Left ventricle myocardium inferior (tissue), 1 donor: Measurements from ENCODE around the gene RIMS1. TPM values are rescaled to one million over a fixed set of nuclear protein-coding genes. Genes with fewer than 3 reads are reported as not detected.

Experiments
- DNase-seq: peaks from one replicate; pipeline ENCODE4 v3.0.0-alpha.2; 2020
- H3K27ac ChIP-seq: fragments of 200-600 bp; replicated peaks from 2 replicates; pipeline ENCODE4 v1.8.0; 2021
- H3K27me3 ChIP-seq: fragments of 200-600 bp; 2 replicates; pipeline ENCODE4 v1.8.0; 2021; ENCODE audit warnings: low read depth
- H3K36me3 ChIP-seq: fragments of 200-600 bp; 2 replicates; pipeline ENCODE4 v1.8.0; 2021
- H3K4me1 ChIP-seq: fragments of 200-600 bp; 2 replicates; pipeline ENCODE4 v1.8.0; 2021
- H3K4me3 ChIP-seq: fragments of 200-600 bp; 2 replicates; pipeline ENCODE4 v1.8.0; 2021; ENCODE audit warnings: mild to moderate bottlenecking, moderate library complexity
- H3K9me3 ChIP-seq: fragments of 200-600 bp; replicated peaks from 2 replicates; pipeline ENCODE4 v1.8.0; 2021
- CTCF ChIP-seq: fragments of 200-600 bp; IDR thresholded peaks from 2 replicates; pipeline ENCODE4 v1.8.0; 2021; ENCODE audit warnings: antibody characterized with exemption, mild to moderate bottlenecking, borderline replicate concordance
- intact Hi-C: fragments of 100-400 bp; cut with micrococcal nuclease; formaldehyde crosslinking; loops from one replicate; pipeline ENCODE4 v1.11.0; 2022
- total RNA-seq: library from RNA; stranded (reverse); fragmentation: NEBNext Ultra II Directional; extraction: Animal tissue kit (Norgen Biotek cat#: 25700); gene quantifications from one replicate; pipeline ENCODE4 v1.2.1, GENCODE V29; 2021
- donor health status: DM: no; HTN: yes; CAD: no; lungs with severe emphysema.

The RIMS1 gene
- total RNA-seq, 1 donor from 2014 or later = 0.93 TPM

- Histone ChIP-seq H3K27me3 (peaks cover 39% of the 10 kb centered on the region), H3K4me1 (no peaks in the 10 kb centered on the region), H3K4me3 (no peak overlapping the region), H3K9me3 (no peaks in the 10 kb centered on the region), H3K27ac (no peak overlapping the region), H3K36me3 (no peaks in the 10 kb centered on the region)
- TF ChIP-seq CTCF = no peak
- intact Hi-C loops = no loop called here
- no peak for DNase-seq
Observed at GRCh38 chr6:72410769-72411168, 524.4 kb downstream of the RIMS1 start.

GRCh38 chr6:72411872-72412708, 525.7 kb downstream of the RIMS1 start:
- peak; percentile 100 for TF ChIP-seq CTCF
- H3K4me1 ChIP-seq = no peaks in the 10 kb centered on the region
- intact Hi-C loops = no loop called here
- H3K4me3 ChIP-seq = no peak overlapping the region
- H3K9me3 ChIP-seq = no peaks in the 10 kb centered on the region
- H3K27me3 ChIP-seq = peaks cover 45% of the 10 kb centered on the region
- H3K27ac ChIP-seq = no peak overlapping the region
- DNase-seq = peak; percentile 48
- no peaks in the 10 kb centered on the region for H3K36me3 ChIP-seq

DNA sequence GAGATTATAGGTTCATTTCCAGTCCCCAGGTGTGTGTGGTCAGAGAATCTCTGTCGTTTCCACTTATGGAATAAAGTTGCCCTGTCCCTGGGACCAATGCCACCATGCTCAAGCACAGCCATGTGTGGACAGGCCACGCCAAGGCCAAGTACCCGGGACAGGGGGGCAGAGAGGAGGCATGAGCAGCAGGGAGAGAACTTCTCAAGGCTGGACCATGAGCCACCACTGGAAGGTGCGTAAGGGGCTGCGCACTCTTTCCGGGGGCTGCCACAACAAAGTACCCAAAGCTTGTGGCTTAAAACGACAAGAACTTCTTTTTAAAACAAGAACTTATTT, 526.3 kb downstream of the RIMS1 start:
- no peak for TF ChIP-seq CTCF
- no peak for DNase-seq
- no peak overlapping the region for H3K27ac ChIP-seq
- H3K4me1 ChIP-seq = no peaks in the 10 kb centered on the region
- no peaks in the 10 kb centered on the region for H3K36me3 ChIP-seq
- intact Hi-C loops = no loop called here
- H3K27me3 ChIP-seq = peaks cover 43% of the 10 kb centered on the region
- no peaks in the 10 kb centered on the region for H3K9me3 ChIP-seq
- H3K4me3 ChIP-seq = no peak overlapping the region

DNA sequence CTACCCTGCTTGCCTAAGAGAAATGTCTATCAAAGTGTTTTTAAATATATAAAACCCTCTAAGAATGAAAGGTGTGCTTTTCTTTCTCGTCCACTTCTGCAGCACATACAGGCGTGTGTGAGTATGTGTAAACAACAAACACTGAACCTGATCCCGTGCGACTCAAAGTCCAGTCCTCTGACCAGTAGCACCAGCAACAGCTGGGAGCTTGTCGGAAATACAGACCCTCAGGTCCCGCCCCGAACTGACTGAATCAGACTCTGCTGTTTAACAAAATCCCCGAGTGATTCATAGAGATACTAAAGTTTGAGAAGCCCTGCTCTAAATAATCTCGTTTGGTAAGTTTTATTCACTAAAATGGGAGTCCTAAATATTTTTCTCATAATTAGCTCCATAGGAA, 527.5 kb downstream of the RIMS1 start:
- Histone ChIP-seq H3K4me3 (no peak overlapping the region), H3K9me3 (no peaks in the 10 kb centered on the region), H3K36me3 (no peaks in the 10 kb centered on the region), H3K27me3 (peaks cover 44% of the 10 kb centered on the region), H3K4me1 (no peaks in the 10 kb centered on the region), H3K27ac (no peak overlapping the region)
- intact Hi-C loops = no loop called here
- DNase-seq = no peak
- TF ChIP-seq CTCF = no peak

- Histone ChIP-seq H3K4me1 (no peaks in the 10 kb centered on the region), H3K27ac (no peak overlapping the region), H3K4me3 (no peak overlapping the region), H3K27me3 (peaks cover 49% of the 10 kb centered on the region), H3K36me3 (no peaks in the 10 kb centered on the region), H3K9me3 (no peaks in the 10 kb centered on the region)
- intact Hi-C loops = no loop called here
- no peak for TF ChIP-seq CTCF
- DNase-seq = no peak
Observed at GRCh38 chr6:72414657-72415056, 528.3 kb downstream of the RIMS1 start.
